ENCODE data around the gene KIAA0513. TPM values are rescaled to one million over a fixed set of nuclear protein-coding genes. Genes with fewer than 3 reads are reported as not detected.

Gene KIAA0513
- total RNA-seq, 1 donor from 2014 or later, result 10.3 TPM

DNA sequence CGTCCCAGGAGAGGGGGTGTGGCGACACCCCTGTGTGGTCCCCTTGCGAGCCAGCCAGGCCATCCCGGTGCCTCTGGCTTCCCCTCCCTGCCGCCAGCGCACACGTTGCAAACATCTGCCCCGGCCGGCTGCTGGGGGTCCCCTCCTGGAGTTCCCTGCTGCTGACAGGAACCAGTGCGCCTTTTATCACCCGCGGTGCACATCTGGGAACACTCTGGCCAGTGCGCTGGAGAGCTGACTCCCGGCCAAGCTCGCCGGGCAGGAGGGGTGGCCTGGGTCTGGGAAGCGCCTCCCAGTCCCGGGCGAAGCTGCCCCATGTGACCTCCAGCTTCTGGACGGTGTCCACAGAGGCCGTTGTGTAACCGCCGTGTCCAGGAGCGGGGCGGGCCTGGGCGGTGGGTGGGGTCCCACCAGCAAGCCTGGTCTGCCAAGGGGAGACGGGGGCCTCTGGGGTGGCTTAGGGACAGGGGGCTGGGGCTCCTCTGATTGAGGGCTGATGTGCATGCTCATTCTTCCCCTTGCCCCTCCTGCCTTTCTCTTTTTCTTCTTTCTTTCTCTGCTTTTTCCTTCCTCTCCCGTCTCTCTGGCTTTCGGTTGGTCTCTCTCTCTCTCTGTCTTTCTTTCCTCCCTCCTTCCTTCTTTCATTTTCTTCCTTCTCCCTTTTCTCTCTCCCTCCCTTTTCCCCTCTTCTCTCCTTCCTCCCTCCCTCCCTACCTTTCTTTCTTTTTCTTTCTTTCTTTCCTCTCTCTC is 109.9 kb downstream of the KIAA0513 start:
- Mint-ChIP-seq H3K36me3 (ENCODE audit: low read depth) (no peaks in the 10 kb centered on the region), H3K4me3 (no peak overlapping the region), H3K27me3 (ENCODE audit: low read depth) (peaks cover 3% of the 10 kb centered on the region), H3K9me3 (no peaks in the 10 kb centered on the region), H3K27ac (ENCODE audit: unreplicated experiment) (no peak overlapping the region), H3K4me1 (peaks cover 28% of the 10 kb centered on the region)
- TF ChIP-seq CTCF (conservative IDR thresholded peaks at IDR 0.05), result no peak
- DNase-seq (ENCODE audit: low read depth, low spot score), result peak; percentile 48

DNA sequence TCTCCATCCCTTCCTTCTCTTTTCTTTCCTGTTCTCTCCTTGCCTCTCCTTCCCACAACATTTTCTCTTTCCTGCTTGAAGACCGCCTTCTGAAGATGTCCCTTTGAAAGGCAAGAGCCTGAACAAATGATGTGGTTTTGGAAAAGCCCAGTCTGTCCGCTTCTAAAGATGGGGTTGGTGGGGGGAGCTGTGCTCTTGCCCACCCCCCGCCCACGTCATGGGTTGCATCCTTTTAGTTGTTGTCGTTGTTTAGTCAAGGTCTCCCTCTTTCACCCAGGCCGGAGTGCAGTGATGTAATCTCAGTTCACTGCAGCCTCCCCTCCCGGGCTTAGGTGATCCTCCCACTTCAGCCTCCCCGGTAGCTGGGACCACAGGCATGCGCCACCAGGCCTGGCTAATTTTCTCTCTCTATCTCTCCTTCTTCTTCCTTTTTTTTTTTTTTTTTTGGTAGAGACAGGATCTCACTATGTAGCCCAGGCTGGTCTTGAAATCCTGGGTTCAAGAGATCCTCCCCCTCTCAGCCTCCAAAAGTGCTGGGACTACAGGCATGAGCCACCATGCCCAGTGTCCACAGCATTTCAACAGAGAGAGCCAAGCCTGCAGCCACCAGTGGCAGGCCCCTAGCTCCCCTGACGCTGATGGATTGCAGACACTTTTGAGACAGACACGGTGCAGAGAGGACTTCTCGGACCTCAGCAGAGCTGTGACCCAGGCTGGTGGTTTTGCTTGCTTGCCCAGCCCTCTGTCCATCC is 110.7 kb downstream of the KIAA0513 start:
- H3K36me3 Mint-ChIP-seq (ENCODE audit: low read depth), result no peaks in the 10 kb centered on the region

DNA sequence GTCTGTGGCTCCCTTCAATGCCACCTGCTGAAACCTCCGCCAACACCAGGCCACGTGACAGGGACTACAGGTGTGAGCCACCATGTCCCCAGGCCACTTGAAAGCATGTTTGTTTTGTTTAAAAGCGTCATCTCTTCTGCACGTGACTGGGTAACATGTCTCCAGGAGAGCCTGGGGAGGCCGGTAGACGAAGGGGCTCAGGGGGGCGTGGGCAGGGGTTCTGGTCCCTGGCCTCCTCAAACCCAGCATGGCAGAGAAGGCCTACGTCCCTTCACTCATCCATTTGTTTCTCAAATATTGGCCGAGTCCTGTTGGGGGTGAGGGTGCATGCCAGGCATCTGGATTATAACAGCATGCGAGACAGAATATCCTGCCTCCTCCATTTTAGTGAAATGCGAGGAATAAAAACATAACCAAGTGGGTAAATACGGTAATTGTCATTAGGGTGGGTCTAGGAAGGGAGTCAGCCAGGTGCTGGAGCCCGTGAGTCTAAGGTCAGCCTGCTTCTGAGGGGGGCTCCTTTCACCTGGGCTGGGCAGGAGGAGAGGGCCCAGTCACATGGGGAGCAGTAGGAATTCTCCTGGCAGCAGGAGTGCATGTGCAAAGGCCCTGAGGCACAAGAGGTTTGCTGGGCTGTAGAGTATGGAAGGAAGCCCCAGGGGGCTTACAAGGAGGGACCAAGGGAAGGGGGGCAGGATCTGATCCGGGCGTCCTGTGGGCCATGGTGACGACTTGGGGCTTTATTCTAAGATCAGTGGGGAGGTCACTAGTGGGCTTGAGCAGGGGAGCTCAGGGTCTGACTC is 111.4 kb downstream of the KIAA0513 start:
- DNase-seq (ENCODE audit: low read depth, low spot score), result no peak
- TF ChIP-seq CTCF (conservative IDR thresholded peaks at IDR 0.05), result no peak
- Mint-ChIP-seq H3K4me1 (peaks cover 28% of the 10 kb centered on the region), H3K9me3 (no peaks in the 10 kb centered on the region), H3K36me3 (ENCODE audit: low read depth) (no peaks in the 10 kb centered on the region), H3K4me3 (no peak overlapping the region), H3K27ac (ENCODE audit: unreplicated experiment) (no peak overlapping the region), H3K27me3 (ENCODE audit: low read depth) (peaks cover 3% of the 10 kb centered on the region)

More for the DNA sequence above, 110.7 kb downstream of the KIAA0513 start:
- Mint-ChIP-seq H3K27ac (ENCODE audit: unreplicated experiment) (no peak overlapping the region), H3K27me3 (ENCODE audit: low read depth) (peaks cover 3% of the 10 kb centered on the region), H3K9me3 (no peaks in the 10 kb centered on the region), H3K4me3 (no peak overlapping the region), H3K4me1 (peaks cover 28% of the 10 kb centered on the region)
- TF ChIP-seq CTCF (conservative IDR thresholded peaks at IDR 0.05), result no peak
- no peak for DNase-seq (ENCODE audit: low read depth, low spot score)

DNA sequence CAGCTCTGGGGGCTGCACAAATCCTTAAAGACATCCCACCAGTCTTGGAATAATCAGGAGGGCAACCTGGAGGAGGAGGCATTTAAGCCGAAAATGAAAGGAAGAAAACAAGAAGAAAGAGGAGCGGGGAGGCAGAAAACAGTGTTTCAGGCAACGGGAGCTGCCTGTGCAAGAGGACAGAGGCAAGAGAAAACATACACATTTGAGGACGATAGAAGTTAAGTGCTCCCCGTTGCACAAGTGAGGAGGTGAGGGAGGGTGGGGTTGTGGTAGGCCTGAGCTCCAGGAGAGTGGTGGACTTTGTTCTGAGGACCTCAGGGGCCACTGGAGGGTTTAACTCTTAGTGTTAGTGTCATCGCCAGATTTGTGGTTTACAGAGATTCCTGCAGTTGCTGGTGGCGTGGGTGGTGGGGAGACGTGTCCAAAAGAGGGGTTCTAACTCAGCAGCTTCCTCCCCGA is 112.3 kb downstream of the KIAA0513 start:
- Mint-ChIP-seq H3K27ac (ENCODE audit: unreplicated experiment) (no peak overlapping the region), H3K36me3 (ENCODE audit: low read depth) (no peaks in the 10 kb centered on the region), H3K4me1 (peaks cover 28% of the 10 kb centered on the region), H3K4me3 (no peak overlapping the region), H3K9me3 (no peaks in the 10 kb centered on the region), H3K27me3 (ENCODE audit: low read depth) (peaks cover 3% of the 10 kb centered on the region)
- DNase-seq (ENCODE audit: low read depth, low spot score), result no peak
- TF ChIP-seq CTCF (conservative IDR thresholded peaks at IDR 0.05), result no peak

GRCh38 chr16:85140455-85141012 is 112.9 kb downstream of the KIAA0513 start:
- peaks cover 28% of the 10 kb centered on the region for H3K4me1 Mint-ChIP-seq
- no peaks in the 10 kb centered on the region for H3K9me3 Mint-ChIP-seq
- no peak for TF ChIP-seq CTCF (conservative IDR thresholded peaks at IDR 0.05)
- H3K36me3 Mint-ChIP-seq (ENCODE audit: low read depth), result no peaks in the 10 kb centered on the region
- peaks cover 3% of the 10 kb centered on the region for H3K27me3 Mint-ChIP-seq (ENCODE audit: low read depth)
- H3K4me3 Mint-ChIP-seq, result no peak overlapping the region
- DNase-seq (ENCODE audit: low read depth, low spot score), result no peak
- H3K27ac Mint-ChIP-seq (ENCODE audit: unreplicated experiment), result no peak overlapping the region

Measured in neural crest cell (in vitro differentiated cells).